ENCODE data around the gene C8B.
A peak's percentile ranks its signal among the peaks of the same experiment; 100 is the strongest.

The C8B gene

GRCh38 chr1:56927986-56928385 is 37.8 kb downstream of the C8B start:
- no peak for DNase-seq

GRCh38 chr1:56927171-56927570 is 38.6 kb downstream of the C8B start:
- no peak for DNase-seq

- no peak for DNase-seq
Observed at GRCh38 chr1:56925193-56925592, 40.6 kb downstream of the C8B start.

GRCh38 chr1:56924116-56924515 is 41.7 kb downstream of the C8B start:
- no peak for DNase-seq

GRCh38 chr1:56923201-56923600 is 42.6 kb downstream of the C8B start:
- DNase-seq = no peak

GRCh38 chr1:56922507-56922906 is 43.3 kb downstream of the C8B start:
- DNase-seq = no peak

- DNase-seq = no peak
Observed at GRCh38 chr1:56922070-56922469, 43.7 kb downstream of the C8B start.

GRCh38 chr1:56921479-56921878 is 44.3 kb downstream of the C8B start:
- DNase-seq = no peak

- no peak for DNase-seq
Observed at GRCh38 chr1:56920591-56921001, 45.2 kb downstream of the C8B start.

- no peak for DNase-seq
Observed at GRCh38 chr1:56917356-56917755, 48.5 kb downstream of the C8B start.

- no peak for DNase-seq
Observed at GRCh38 chr1:56916630-56917029, 49.2 kb downstream of the C8B start.

GRCh38 chr1:56915960-56916359 is 49.9 kb downstream of the C8B start:
- no peak for DNase-seq

- no peak for DNase-seq
Observed at GRCh38 chr1:56912325-56912724, 53.5 kb downstream of the C8B start.

- DNase-seq = no peak
Observed at GRCh38 chr1:56911098-56911938, 54.5 kb downstream of the C8B start.

GRCh38 chr1:56910441-56910985 is 55.3 kb downstream of the C8B start:
- DNase-seq = no peak

GRCh38 chr1:56908619-56909221 is 57.1 kb downstream of the C8B start:
- DNase-seq = no peak

GRCh38 chr1:56905667-56906066 is 60.1 kb downstream of the C8B start:
- no peak for DNase-seq

GRCh38 chr1:56904663-56905397 is 61.0 kb downstream of the C8B start:
- no peak for DNase-seq

GRCh38 chr1:56903778-56904177 is 62.0 kb downstream of the C8B start:
- no peak for DNase-seq

GRCh38 chr1:56901716-56902115 is 64.1 kb downstream of the C8B start:
- no peak for DNase-seq

- no peak for DNase-seq
Observed at GRCh38 chr1:56898879-56899278, 66.9 kb downstream of the C8B start.

- no peak for DNase-seq
Observed at GRCh38 chr1:56898005-56898373, 67.8 kb downstream of the C8B start.

- DNase-seq = peak; percentile 15
Observed at GRCh38 chr1:56897150-56898004, 68.4 kb downstream of the C8B start.

All from DMS153 (cell line).